CD8-positive, alpha-beta memory T cell (primary cell): ENCODE measurements around the gene SPOCK1. TPM values are rescaled to one million over a fixed set of nuclear protein-coding genes. Genes with fewer than 3 reads are reported as not detected.

Experiments
- CTCF ChIA-PET: fragments of 350-600 bp; sonication (Branson Sonifier 250); formaldehyde crosslinking; loops from one replicate; lab custom pipeline; 2021; ENCODE audit warnings: antibody characterized with exemption; lab: Charles Lee
- POLR2A ChIA-PET: fragments of 350-600 bp; sonication (Branson Sonifier 250); formaldehyde crosslinking; loops from one replicate; lab custom pipeline; 2021; ENCODE audit warnings: antibody characterized with exemption; lab: Charles Lee
- DNase-seq, 5 donors: peaks; one replicate each; pipeline versions ENCODE4 v3.0.0 to v3.0.0-alpha.2; 2020 to 2022; ENCODE audit warnings: mixed read lengths in 1 of 5
- H3K27ac ChIP-seq: one replicate; pipeline ENCODE4 v1.7.0; 2013; ENCODE audit warnings: low read depth, mild to moderate bottlenecking, low read length, moderate library complexity
- H3K27me3 ChIP-seq: 2 replicates; pipeline ENCODE4 v1.7.0; 2013; ENCODE audit warnings: low read length, mild to moderate bottlenecking; ENCODE audit not compliant: insufficient read depth, poor library complexity, severe bottlenecking
- H3K36me3 ChIP-seq: 2 replicates; pipeline ENCODE4 v1.7.0; 2013; ENCODE audit warnings: mild to moderate bottlenecking, low read length, moderate library complexity; ENCODE audit not compliant: insufficient read depth
- H3K4me1 ChIP-seq: 2 replicates; pipeline ENCODE4 v1.7.0; 2013; ENCODE audit warnings: mild to moderate bottlenecking, low read length, moderate library complexity; ENCODE audit not compliant: insufficient read depth
- H3K4me3 ChIP-seq: 2 replicates; pipeline ENCODE4 v1.7.0; 2013; ENCODE audit warnings: mild to moderate bottlenecking, low read length
- H3K9me3 ChIP-seq: 2 replicates; pipeline ENCODE4 v1.7.0; 2013; ENCODE audit warnings: mild to moderate bottlenecking, low read length
- H3K27ac Mint-ChIP-seq, 8 donors: one replicate each; pipeline ENCODE4 v1.8.0; 2020 to 2021; ENCODE audit warnings: mixed read lengths in 8 of 8, mild to moderate bottlenecking in 6 of 8, inconsistent platforms in 3 of 8, moderate library complexity in 3 of 8
- H3K27me3 Mint-ChIP-seq, 2 donors: one replicate each; pipeline ENCODE4 v1.8.0; 2020 to 2021; ENCODE audit warnings: mixed read lengths in 2 of 2, mild to moderate bottlenecking in 1 of 2, moderate library complexity in 1 of 2
- H3K36me3 Mint-ChIP-seq, 3 donors: one replicate each; pipeline ENCODE4 v1.8.0; 2020 to 2021; ENCODE audit warnings: mixed read lengths in 3 of 3, inconsistent platforms in 1 of 3, mild to moderate bottlenecking in 1 of 3
- H3K4me1 Mint-ChIP-seq, 3 donors: one replicate each; pipeline ENCODE4 v1.8.0; 2020 to 2021; ENCODE audit warnings: mixed read lengths in 3 of 3, inconsistent platforms in 1 of 3, mild to moderate bottlenecking in 1 of 3
- H3K4me3 Mint-ChIP-seq, 7 donors: one replicate each; pipeline ENCODE4 v1.8.0; 2020 to 2021; ENCODE audit warnings: mixed read lengths in 7 of 7, mild to moderate bottlenecking in 6 of 7, moderate library complexity in 4 of 7, inconsistent platforms in 2 of 7
- H3K9me3 Mint-ChIP-seq, 5 donors: one replicate each; pipeline ENCODE4 v1.8.0; 2020 to 2022; ENCODE audit warnings: mixed read lengths in 5 of 5, mild to moderate bottlenecking in 3 of 5, moderate library complexity in 2 of 5, inconsistent platforms in 1 of 5
- polyA plus RNA-seq: library from polyadenylated mRNA; unstranded; fragments of 300-500 nt; fragmentation: Illumina TruSeq; gene quantifications from one replicate; pipeline ENCODE4 v1.2.3, GENCODE V29; 2021
- total RNA-seq, 2 experiments: library from RNA; stranded (reverse); gene quantifications; one replicate each; pipeline ENCODE4 v1.2.3, GENCODE V29; 2021

SPOCK1 gene
- total and polyA plus RNA-seq, 3 experiments from 2014 or later, result not detected

GRCh38 chr5:137336565-137337120 lies 162.5 kb downstream of the SPOCK1 start:
- peaks cover 0 to 2% (median 0%) of the 10 kb centered on the region in 5 donors for H3K9me3 Mint-ChIP-seq
- Histone ChIP-seq H3K27ac (no peak overlapping the region), H3K4me1 (no peaks in the 10 kb centered on the region), H3K27me3 (no peaks in the 10 kb centered on the region), H3K4me3 (no peak overlapping the region), H3K36me3 (no peaks in the 10 kb centered on the region), H3K9me3 (no peaks in the 10 kb centered on the region)
- peaks cover 2 to 12% of the 10 kb centered on the region in 2 donors for H3K27me3 Mint-ChIP-seq
- ChIA-PET POLR2A (no interaction called here), CTCF (no interaction called here)
- H3K36me3 Mint-ChIP-seq, result no peaks in the 10 kb centered on the region
- DNase-seq, result no peak
- H3K4me3 Mint-ChIP-seq, result no peak overlapping the region
- no peaks in the 10 kb centered on the region for H3K4me1 Mint-ChIP-seq
- no peak overlapping the region for H3K27ac Mint-ChIP-seq

- Mint-ChIP-seq H3K4me1 (no peaks in the 10 kb centered on the region), H3K4me3 (no peak overlapping the region), H3K9me3 (peaks cover 0 to 2% (median 0%) of the 10 kb centered on the region in 5 donors), H3K36me3 (no peaks in the 10 kb centered on the region), H3K27ac (no peak overlapping the region), H3K27me3 (peaks cover 2 to 7% of the 10 kb centered on the region in 2 donors)
- Histone ChIP-seq H3K9me3 (no peaks in the 10 kb centered on the region), H3K36me3 (no peaks in the 10 kb centered on the region), H3K4me1 (no peaks in the 10 kb centered on the region), H3K27ac (no peak overlapping the region), H3K27me3 (no peaks in the 10 kb centered on the region), H3K4me3 (no peak overlapping the region)
- CTCF ChIA-PET, result no interaction called here
- DNase-seq, result no peak
- POLR2A ChIA-PET, result no interaction called here
Observed at GRCh38 chr5:137336161-137336560, 163.0 kb downstream of the SPOCK1 start.

- Histone ChIP-seq H3K36me3 (no peaks in the 10 kb centered on the region), H3K9me3 (no peaks in the 10 kb centered on the region), H3K4me3 (no peak overlapping the region), H3K27ac (no peak overlapping the region), H3K4me1 (no peaks in the 10 kb centered on the region), H3K27me3 (no peaks in the 10 kb centered on the region)
- POLR2A ChIA-PET, result no interaction called here
- no peaks in the 10 kb centered on the region for H3K4me1 Mint-ChIP-seq
- no peak for DNase-seq
- no peak overlapping the region for H3K4me3 Mint-ChIP-seq
- H3K36me3 Mint-ChIP-seq, result no peaks in the 10 kb centered on the region
- H3K27ac Mint-ChIP-seq, result no peak overlapping the region
- H3K9me3 Mint-ChIP-seq, result peaks cover 0 to 2% (median 0%) of the 10 kb centered on the region in 5 donors
- CTCF ChIA-PET, result no interaction called here
- peaks cover 2 to 7% of the 10 kb centered on the region in 2 donors for H3K27me3 Mint-ChIP-seq
Observed at GRCh38 chr5:137335493-137335892, 163.6 kb downstream of the SPOCK1 start.

- CTCF ChIA-PET, result no interaction called here
- H3K4me1 Mint-ChIP-seq, result no peaks in the 10 kb centered on the region
- H3K36me3 Mint-ChIP-seq, result no peaks in the 10 kb centered on the region
- Histone ChIP-seq H3K27ac (no peak overlapping the region), H3K27me3 (no peaks in the 10 kb centered on the region), H3K4me3 (no peak overlapping the region), H3K9me3 (no peaks in the 10 kb centered on the region), H3K36me3 (no peaks in the 10 kb centered on the region), H3K4me1 (no peaks in the 10 kb centered on the region)
- POLR2A ChIA-PET, result no interaction called here
- H3K9me3 Mint-ChIP-seq, result peaks cover 0 to 2% (median 0%) of the 10 kb centered on the region in 5 donors
- no peak for DNase-seq
- H3K4me3 Mint-ChIP-seq, result no peak overlapping the region
- no peaks in the 10 kb centered on the region for H3K27me3 Mint-ChIP-seq
- no peak overlapping the region for H3K27ac Mint-ChIP-seq
Observed at GRCh38 chr5:137333928-137334327, 165.2 kb downstream of the SPOCK1 start.

- Histone ChIP-seq H3K27me3 (no peaks in the 10 kb centered on the region), H3K4me1 (no peaks in the 10 kb centered on the region), H3K36me3 (no peaks in the 10 kb centered on the region), H3K9me3 (no peaks in the 10 kb centered on the region), H3K4me3 (no peak overlapping the region), H3K27ac (no peak overlapping the region)
- DNase-seq, result no peak
- Mint-ChIP-seq H3K4me1 (no peaks in the 10 kb centered on the region), H3K27me3 (no peaks in the 10 kb centered on the region), H3K36me3 (no peaks in the 10 kb centered on the region), H3K27ac (no peak overlapping the region), H3K9me3 (peaks cover 0 to 2% (median 0%) of the 10 kb centered on the region in 5 donors), H3K4me3 (no peak overlapping the region)
- ChIA-PET POLR2A (no interaction called here), CTCF (no interaction called here)
Observed at GRCh38 chr5:137333475-137333874, 165.7 kb downstream of the SPOCK1 start.

- no peak overlapping the region for H3K4me3 Mint-ChIP-seq
- Histone ChIP-seq H3K4me1 (no peaks in the 10 kb centered on the region), H3K4me3 (no peak overlapping the region), H3K36me3 (no peaks in the 10 kb centered on the region), H3K27me3 (no peaks in the 10 kb centered on the region), H3K9me3 (no peaks in the 10 kb centered on the region), H3K27ac (no peak overlapping the region)
- H3K9me3 Mint-ChIP-seq, result peaks cover 0 to 2% (median 0%) of the 10 kb centered on the region in 5 donors
- ChIA-PET POLR2A (no interaction called here), CTCF (no interaction called here)
- no peaks in the 10 kb centered on the region for H3K36me3 Mint-ChIP-seq
- no peaks in the 10 kb centered on the region for H3K27me3 Mint-ChIP-seq
- no peaks in the 10 kb centered on the region for H3K4me1 Mint-ChIP-seq
- no peak for DNase-seq
- no peak overlapping the region for H3K27ac Mint-ChIP-seq
Observed at GRCh38 chr5:137332296-137332695, 166.8 kb downstream of the SPOCK1 start.

- H3K9me3 Mint-ChIP-seq, result no peaks in the 10 kb centered on the region
- no peaks in the 10 kb centered on the region for H3K36me3 ChIP-seq
- H3K4me1 ChIP-seq, result no peaks in the 10 kb centered on the region
- CTCF ChIA-PET, result no interaction called here
- no peaks in the 10 kb centered on the region for H3K36me3 Mint-ChIP-seq
- H3K27me3 Mint-ChIP-seq, result peaks cover 0 to 4% of the 10 kb centered on the region in 2 donors
- H3K9me3 ChIP-seq, result no peaks in the 10 kb centered on the region
- no peak overlapping the region for H3K4me3 ChIP-seq
- H3K4me3 Mint-ChIP-seq, result no peak overlapping the region
- no peaks in the 10 kb centered on the region for H3K4me1 Mint-ChIP-seq
- no peak for DNase-seq
- no peak overlapping the region for H3K27ac ChIP-seq
- POLR2A ChIA-PET, result no interaction called here
- no peaks in the 10 kb centered on the region for H3K27me3 ChIP-seq
- H3K27ac Mint-ChIP-seq, result no peak overlapping the region
Observed at GRCh38 chr5:137329586-137330296, 169.4 kb downstream of the SPOCK1 start.

GRCh38 chr5:137328991-137329390 lies 170.1 kb downstream of the SPOCK1 start:
- Histone ChIP-seq H3K27ac (no peak overlapping the region), H3K27me3 (no peaks in the 10 kb centered on the region), H3K9me3 (no peaks in the 10 kb centered on the region), H3K36me3 (no peaks in the 10 kb centered on the region), H3K4me1 (no peaks in the 10 kb centered on the region), H3K4me3 (no peak overlapping the region)
- H3K9me3 Mint-ChIP-seq, result no peaks in the 10 kb centered on the region
- no peaks in the 10 kb centered on the region for H3K4me1 Mint-ChIP-seq
- no peak for DNase-seq
- ChIA-PET CTCF (no interaction called here), POLR2A (no interaction called here)
- H3K36me3 Mint-ChIP-seq, result no peaks in the 10 kb centered on the region
- no peak overlapping the region for H3K27ac Mint-ChIP-seq
- peaks cover 0 to 4% of the 10 kb centered on the region in 2 donors for H3K27me3 Mint-ChIP-seq
- no peak overlapping the region for H3K4me3 Mint-ChIP-seq
